ENCODE data around the gene FNDC3A. TPM values are rescaled to one million over a fixed set of nuclear protein-coding genes. Genes with fewer than 3 reads are reported as not detected.

FNDC3A gene
- total and polyA plus RNA-seq, 11 donors = 10.1 to 38.3 (median 21.9) TPM

- Histone ChIP-seq H3K4me1 (peaks cover 0 to 56% (median 33%) of the 10 kb centered on the region in 12 donors), H3K36me3 (no peaks in the 10 kb centered on the region), H3K27me3 (no peaks in the 10 kb centered on the region), H3K9me3 (peaks cover 0 to 23% (median 9%) of the 10 kb centered on the region in 12 donors), H3K27ac (peak overlapping the region; percentile 92 to 100 (median 98)), H3K4me3 (peak overlapping the region; percentile 66 to 96 (median 88))
- intact Hi-C loops (cut with DNase I) = loop anchor here in 7 of 10 donors (2.0 to 10.0 kb wide), 11 partner anchors 118 to 942 kb away; partner anchors contain the start of genes NUDT15 (in 2 of the 7) and CDADC1 (in 1 of the 7)
- DNase-seq = no peak
- whole genome bisulfite sequencing, 4 donors = 0 to 1% (median 1%) methylated on average over 24 to 40 of the region's 40 CpGs
- ATAC-seq = peak in 1 of 4 donors; percentile 21
- TF ChIP-seq POLR2A (IDR thresholded peaks at IDR 0.05) = no peak
- TF ChIP-seq, protein P1, sequence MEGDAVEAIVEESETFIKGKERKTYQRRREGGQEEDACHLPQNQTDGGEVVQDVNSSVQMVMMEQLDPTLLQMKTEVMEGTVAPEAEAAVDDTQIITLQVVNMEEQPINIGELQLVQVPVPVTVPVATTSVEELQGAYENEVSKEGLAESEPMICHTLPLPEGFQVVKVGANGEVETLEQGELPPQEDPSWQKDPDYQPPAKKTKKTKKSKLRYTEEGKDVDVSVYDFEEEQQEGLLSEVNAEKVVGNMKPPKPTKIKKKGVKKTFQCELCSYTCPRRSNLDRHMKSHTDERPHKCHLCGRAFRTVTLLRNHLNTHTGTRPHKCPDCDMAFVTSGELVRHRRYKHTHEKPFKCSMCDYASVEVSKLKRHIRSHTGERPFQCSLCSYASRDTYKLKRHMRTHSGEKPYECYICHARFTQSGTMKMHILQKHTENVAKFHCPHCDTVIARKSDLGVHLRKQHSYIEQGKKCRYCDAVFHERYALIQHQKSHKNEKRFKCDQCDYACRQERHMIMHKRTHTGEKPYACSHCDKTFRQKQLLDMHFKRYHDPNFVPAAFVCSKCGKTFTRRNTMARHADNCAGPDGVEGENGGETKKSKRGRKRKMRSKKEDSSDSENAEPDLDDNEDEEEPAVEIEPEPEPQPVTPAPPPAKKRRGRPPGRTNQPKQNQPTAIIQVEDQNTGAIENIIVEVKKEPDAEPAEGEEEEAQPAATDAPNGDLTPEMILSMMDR (IDR thresholded peaks at IDR 0.05) = no peak
Observed at GRCh38 chr13:48976576-48977285, 1.0 kb downstream of the FNDC3A start.

GRCh38 chr13:48977286-48977625 is 1.5 kb downstream of the FNDC3A start:
- ATAC-seq = no peak
- no peak for TF ChIP-seq POLR2A (IDR thresholded peaks at IDR 0.05)
- TF ChIP-seq, protein P1 (IDR thresholded peaks at IDR 0.05) = no peak
- Histone ChIP-seq H3K4me1 (peaks cover 0 to 60% (median 34%) of the 10 kb centered on the region in 12 donors), H3K27me3 (no peaks in the 10 kb centered on the region), H3K9me3 (peaks cover 0 to 23% (median 9%) of the 10 kb centered on the region in 12 donors), H3K36me3 (no peaks in the 10 kb centered on the region), H3K4me3 (peak overlapping the region; percentile 66 to 96 (median 88)), H3K27ac (peak overlapping the region in 9 of 12 donors; percentile 98 to 100 (median 99))
- intact Hi-C loops (cut with DNase I) = loop anchor here in 7 of 10 donors (2.0 to 10.0 kb wide), 11 partner anchors 118 to 942 kb away; partner anchors contain the start of genes NUDT15 (in 2 of the 7) and CDADC1 (in 1 of the 7)
- 20 to 24% (median 22%) methylated on average over 3 of the region's 3 CpGs for WGBS, 4 donors
- no peak for DNase-seq

GRCh38 chr13:48977973-48978372 is 2.3 kb downstream of the FNDC3A start:
- intact Hi-C loops (cut with DNase I) = loop anchor here in 7 of 10 donors (2.0 to 10.0 kb wide), 11 partner anchors 117 to 943 kb away; partner anchors contain the start of genes NUDT15 (in 2 of the 7) and CDADC1 (in 1 of the 7)
- peak overlapping the region in 2 of 12 donors; percentile 5 to 99 for H3K27ac ChIP-seq

More at GRCh38 chr13:48977973-48978372, 2.3 kb downstream of the FNDC3A start:
- Histone ChIP-seq H3K4me1 (peaks cover 0 to 66% (median 34%) of the 10 kb centered on the region in 12 donors), H3K9me3 (peaks cover 0 to 18% (median 9%) of the 10 kb centered on the region in 12 donors), H3K4me3 (peak overlapping the region; percentile 66 to 96 (median 88)), H3K36me3 (no peaks in the 10 kb centered on the region), H3K27me3 (no peaks in the 10 kb centered on the region)
- WGBS, 4 donors = 56 to 62% (median 59%) methylated on average over 3 of the region's 3 CpGs
- no peak for ATAC-seq
- no peak for TF ChIP-seq POLR2A (IDR thresholded peaks at IDR 0.05)
- TF ChIP-seq, protein P1 (IDR thresholded peaks at IDR 0.05) = no peak
- DNase-seq = no peak

Measured in heart left ventricle (tissue), 16 donors.